ENCODE results near the gene DENND5A. TPM values are rescaled to one million over a fixed set of nuclear protein-coding genes. Genes with fewer than 3 reads are reported as not detected.
A peak's percentile ranks its signal among the peaks of the same experiment; 100 is the strongest.
"Not testable (repeated sequence)": the region's sequence is repeated elsewhere in the genome, so short reads cannot be mapped to it uniquely, and the experiment has no call there.

Gene DENND5A
- total RNA-seq, 1 donor from 2014 or later: 52.7 TPM

DNA sequence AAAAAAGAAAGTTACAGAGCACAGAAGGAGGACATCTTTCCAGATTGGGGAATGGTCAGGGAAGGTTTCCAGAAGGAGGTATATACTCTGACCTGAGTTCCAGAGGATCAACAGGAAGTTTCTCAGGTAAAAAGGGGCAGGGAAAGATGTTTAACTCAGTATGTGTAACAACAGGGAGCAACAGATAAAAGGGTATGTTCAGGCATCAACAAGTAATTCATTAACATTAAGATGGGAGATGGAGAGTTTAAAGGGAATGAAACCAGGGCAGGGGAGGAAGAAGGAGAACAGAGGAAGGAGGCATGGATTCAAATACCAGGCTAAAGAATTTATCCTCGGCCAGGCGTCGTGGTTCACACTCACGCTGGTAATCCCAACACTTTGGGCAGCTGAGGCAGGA, 2.5 kb upstream of the DENND5A start:
- no peaks in the 10 kb centered on the region for H3K27me3 ChIP-seq (ENCODE audit: control insufficient read depth, insufficient read depth, low read length)
- no peak for TF ChIP-seq CTCF (IDR thresholded peaks at IDR 0.05; ENCODE audit: insufficient read depth, low read length, poor library complexity, severe bottlenecking)
- H3K4me3 ChIP-seq (ENCODE audit: low read depth, low read length): no peak overlapping the region
- no peaks in the 10 kb centered on the region for H3K36me3 ChIP-seq (ENCODE audit: control insufficient read depth, insufficient read depth, low read length)
- DNase-seq (ENCODE audit: low read depth): no peak

GRCh38 chr11:9266926-9267325, 1.8 kb upstream of the DENND5A start:
- Histone ChIP-seq H3K36me3 (ENCODE audit: control insufficient read depth, insufficient read depth, low read length) (no peaks in the 10 kb centered on the region), H3K4me3 (ENCODE audit: low read depth, low read length) (no peak overlapping the region)
- DNase-seq (ENCODE audit: low read depth): no peak

GRCh38 chr11:9266132-9266736, 1.1 kb upstream of the DENND5A start:
- Histone ChIP-seq H3K36me3 (ENCODE audit: control insufficient read depth, insufficient read depth, low read length) (no peaks in the 10 kb centered on the region), H3K27me3 (ENCODE audit: control insufficient read depth, insufficient read depth, low read length) (no peaks in the 10 kb centered on the region), H3K4me3 (ENCODE audit: low read depth, low read length) (no peak overlapping the region)
- no peak for DNase-seq (ENCODE audit: low read depth)
- no peak for TF ChIP-seq CTCF (IDR thresholded peaks at IDR 0.05; ENCODE audit: insufficient read depth, low read length, poor library complexity, severe bottlenecking)

More at GRCh38 chr11:9266926-9267325, 1.8 kb upstream of the DENND5A start:
- no peaks in the 10 kb centered on the region for H3K27me3 ChIP-seq (ENCODE audit: control insufficient read depth, insufficient read depth, low read length)
- TF ChIP-seq CTCF (IDR thresholded peaks at IDR 0.05; ENCODE audit: insufficient read depth, low read length, poor library complexity, severe bottlenecking): no peak

DNA sequence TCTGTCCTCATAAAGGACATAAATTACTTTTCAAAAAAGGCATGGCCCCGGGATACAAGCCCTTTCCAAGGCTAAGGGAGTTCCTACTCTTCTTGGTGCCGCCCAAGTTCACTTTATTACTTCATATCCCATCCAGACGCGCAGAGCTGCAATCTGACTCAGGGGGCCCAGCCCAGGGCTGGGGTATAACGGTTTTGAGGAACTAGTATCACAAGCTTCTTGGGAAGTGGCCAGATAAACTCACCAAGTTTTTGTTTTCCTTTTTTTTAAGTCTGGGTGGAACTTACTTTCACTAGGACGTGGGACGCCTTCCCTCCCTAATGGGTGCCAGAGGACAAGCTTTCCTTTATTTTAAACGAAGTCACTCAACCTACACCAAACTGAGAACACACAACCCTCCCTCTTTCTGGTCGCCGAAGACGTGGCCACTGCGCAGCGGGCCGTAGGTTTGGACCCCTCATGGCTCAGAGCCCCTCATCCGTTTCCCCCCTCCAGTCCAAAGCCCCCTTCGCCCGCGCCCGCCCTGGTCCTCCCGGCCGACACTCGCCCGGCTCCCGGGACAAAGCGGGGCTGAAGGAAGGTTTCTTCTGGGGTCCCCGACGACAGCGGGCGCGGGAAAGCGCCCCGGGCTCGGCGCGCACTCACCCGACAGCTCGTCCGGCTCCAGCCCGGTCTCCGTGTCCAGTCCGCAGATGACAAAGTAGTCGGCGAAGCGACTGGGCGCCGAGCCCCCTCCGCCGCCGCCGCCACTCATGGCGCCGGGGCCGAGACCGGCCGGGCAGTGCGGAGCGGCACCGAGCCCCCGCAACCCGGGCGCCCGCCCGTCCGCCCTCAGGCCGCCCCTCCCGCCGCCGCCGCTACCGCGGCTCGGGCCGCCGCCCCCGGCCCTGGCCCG, 587 bp downstream of the DENND5A start:
- Histone ChIP-seq H3K36me3 (ENCODE audit: control insufficient read depth, insufficient read depth, low read length) (no peaks in the 10 kb centered on the region), H3K4me3 (ENCODE audit: low read depth, low read length) (peak overlapping the region; percentile 77), H3K27me3 (ENCODE audit: control insufficient read depth, insufficient read depth, low read length) (no peaks in the 10 kb centered on the region)
- no peak for DNase-seq (ENCODE audit: low read depth)
- TF ChIP-seq CTCF (IDR thresholded peaks at IDR 0.05; ENCODE audit: insufficient read depth, low read length, poor library complexity, severe bottlenecking): no peak

GRCh38 chr11:9263840-9264315, 1.3 kb downstream of the DENND5A start:
- no peaks in the 10 kb centered on the region for H3K36me3 ChIP-seq (ENCODE audit: control insufficient read depth, insufficient read depth, low read length)
- no peaks in the 10 kb centered on the region for H3K27me3 ChIP-seq (ENCODE audit: control insufficient read depth, insufficient read depth, low read length)
- peak overlapping the region; percentile 77 for H3K4me3 ChIP-seq (ENCODE audit: low read depth, low read length)
- TF ChIP-seq CTCF (IDR thresholded peaks at IDR 0.05; ENCODE audit: insufficient read depth, low read length, poor library complexity, severe bottlenecking): no peak
- DNase-seq (ENCODE audit: low read depth): no peak

DNA sequence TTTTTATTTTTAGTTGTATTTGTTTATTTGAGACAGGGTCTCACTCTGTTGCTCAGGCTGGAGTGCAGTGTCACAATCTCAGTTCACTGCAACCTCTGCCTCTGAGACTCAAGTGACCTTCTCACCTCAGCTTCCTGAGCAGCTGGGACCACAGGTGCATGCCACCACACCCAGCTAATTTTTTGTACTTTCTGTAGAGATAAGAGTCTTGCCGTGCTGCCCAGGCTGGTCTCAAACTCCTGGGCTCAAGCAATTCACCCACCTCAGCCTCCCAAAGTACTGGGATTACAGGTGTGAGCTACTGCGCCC, 4.4 kb downstream of the DENND5A start:
- not testable (repeated sequence) for H3K27me3 ChIP-seq (ENCODE audit: control insufficient read depth, insufficient read depth, low read length); H3K36me3 ChIP-seq (ENCODE audit: control insufficient read depth, insufficient read depth, low read length); DNase-seq (ENCODE audit: low read depth); H3K4me3 ChIP-seq (ENCODE audit: low read depth, low read length)
